Measurements from ENCODE around the gene YLPM1.

The YLPM1 gene

GRCh38 chr14:74867673-74868072, 104.6 kb downstream of the YLPM1 start (continued):
- TF ChIP-seq ZNF350 (tag by site-specific recombination; IDR thresholded peaks at IDR 0.05) = no peak
- no peak for TF ChIP-seq ZNF555 (tag by site-specific recombination; conservative IDR thresholded peaks at IDR 0.05)
- TF ChIP-seq HOXC10 (CRISPR knock-in tag; IDR thresholded peaks at IDR 0.05) = no peak
- no peak for TF ChIP-seq ZNF26 (tag by site-specific recombination; IDR thresholded peaks at IDR 0.05)
- TF ChIP-seq YY1 (tag by site-specific recombination; IDR thresholded peaks at IDR 0.05) = no peak
- no peak for TF ChIP-seq HOXD13 (CRISPR knock-in tag; IDR thresholded peaks at IDR 0.05; ENCODE audit: borderline replicate concordance)

GRCh38 chr14:74868739-74869138, 105.6 kb downstream of the YLPM1 start:
- Histone ChIP-seq H3K4me1 (ENCODE audit: control insufficient read depth, insufficient read depth, low read length) (no peaks in the 10 kb centered on the region), H3K36me3 (ENCODE audit: control insufficient read depth in 2 of 2, insufficient read depth in 1 of 2, low read length in 2 of 2) (no peaks in the 10 kb centered on the region), H3K9me3 (ENCODE audit: control insufficient read depth, insufficient read depth, low read depth, low read length) (no peaks in the 10 kb centered on the region), H3K4me3 (ENCODE audit: low read depth, low read length) (no peak overlapping the region), H3K27ac (ENCODE audit: extremely low read depth, low read depth, low read length) (no peak overlapping the region)
- ChIA-PET POLR2A (no interaction called here), CTCF (interaction anchor here (0.6 to 6.8 kb wide), 3 partner anchors 8 to 433 kb away, joined by 4 to 49 read pairs (median 5); no protein-coding TSS in a partner anchor)
- TF ChIP-seq ZBTB11 (tag by site-specific recombination; conservative IDR thresholded peaks at IDR 0.05; ENCODE audit: low read depth) (no peak), ZNF501 (tag by site-specific recombination; IDR thresholded peaks at IDR 0.05) (no peak), ZNF350 (tag by site-specific recombination; IDR thresholded peaks at IDR 0.05) (no peak), ZNF248 (tag by site-specific recombination; IDR thresholded peaks at IDR 0.05) (no peak), ZNF626 (tag by site-specific recombination; IDR thresholded peaks at IDR 0.05) (no peak), SCRT1 (tag by site-specific recombination; IDR thresholded peaks at IDR 0.05; ENCODE audit: borderline replicate concordance) (no peak)

GRCh38 chr14:74871819-74872218, 108.7 kb downstream of the YLPM1 start:
- CTCF ChIA-PET = interaction anchor here (0.7 to 6.8 kb wide), 3 partner anchors 11 to 217 kb away, joined by 3 to 49 read pairs (median 12); no protein-coding TSS in a partner anchor
- no peaks in the 10 kb centered on the region for H3K4me1 ChIP-seq (ENCODE audit: control insufficient read depth, insufficient read depth, low read length)
- no peaks in the 10 kb centered on the region for H3K36me3 ChIP-seq (ENCODE audit: control insufficient read depth in 2 of 2, insufficient read depth in 1 of 2, low read length in 2 of 2)
- TF ChIP-seq GLIS1 (tag by site-specific recombination; IDR thresholded peaks at IDR 0.05) (peak; percentile 59), OVOL3 (tag by site-specific recombination; IDR thresholded peaks at IDR 0.05) (no peak), ZNF280C (tag by site-specific recombination; IDR thresholded peaks at IDR 0.05) (no peak)
- no peak overlapping the region for H3K4me3 ChIP-seq (ENCODE audit: low read depth, low read length)
- H3K9me3 ChIP-seq (ENCODE audit: control insufficient read depth, insufficient read depth, low read depth, low read length) = no peaks in the 10 kb centered on the region
- POLR2A ChIA-PET = interaction anchor here (0.6 to 1.3 kb wide), 3 partner anchors 9 to 191 kb away, joined by 3 to 9 read pairs (median 3); no protein-coding TSS in a partner anchor
- no peak overlapping the region for H3K27ac ChIP-seq (ENCODE audit: extremely low read depth, low read depth, low read length)

Measured in HEK293 (cell line).